Hypothalamus (tissue), 51 donors: Measurements from ENCODE around the gene KSR1.
A peak's percentile ranks its signal among the peaks of the same experiment; 100 is the strongest.
"Not testable (repeated sequence)": the region's sequence is repeated elsewhere in the genome, so short reads cannot be mapped to it uniquely, and the experiment has no call there.

ENCODE experiments used
- DNase-seq, 51 donors: peaks; one replicate each; lab custom pipeline; 2025; lab: John Stamatoyannopoulos, UW

The KSR1 gene

GRCh38 chr17:27425991-27426390, 30.3 kb upstream of the KSR1 start:
- DNase-seq: no peak

- not testable (repeated sequence) for DNase-seq
Observed at GRCh38 chr17:27426471-27426870, 29.8 kb upstream of the KSR1 start.

GRCh38 chr17:27427166-27427862, 28.9 kb upstream of the KSR1 start:
- not testable (repeated sequence) for DNase-seq

GRCh38 chr17:27428781-27429505, 27.3 kb upstream of the KSR1 start:
- no peak for DNase-seq

- DNase-seq: no peak
Observed at GRCh38 chr17:27429666-27430382, 26.4 kb upstream of the KSR1 start.

- DNase-seq: no peak
Observed at GRCh38 chr17:27430383-27430840, 25.8 kb upstream of the KSR1 start.

GRCh38 chr17:27430882-27431491, 25.3 kb upstream of the KSR1 start:
- peak in 15 of 51 donors; percentile 1 to 19 (median 9) for DNase-seq

GRCh38 chr17:27433521-27433920, 22.7 kb upstream of the KSR1 start:
- DNase-seq: no peak

- not testable (repeated sequence) for DNase-seq
Observed at GRCh38 chr17:27435431-27436070, 20.7 kb upstream of the KSR1 start.

GRCh38 chr17:27438348-27438998, 17.8 kb upstream of the KSR1 start:
- DNase-seq: peak in 1 of 51 donors; percentile 28

- DNase-seq: no peak
Observed at GRCh38 chr17:27439342-27439741, 16.9 kb upstream of the KSR1 start.

GRCh38 chr17:27442702-27443101, 13.5 kb upstream of the KSR1 start:
- no peak for DNase-seq

- DNase-seq: no peak
Observed at GRCh38 chr17:27443491-27443890, 12.8 kb upstream of the KSR1 start.

- no peak for DNase-seq
Observed at GRCh38 chr17:27445971-27446370, 10.3 kb upstream of the KSR1 start.

GRCh38 chr17:27446569-27447301, 9.5 kb upstream of the KSR1 start:
- DNase-seq: no peak

GRCh38 chr17:27448534-27448933, 7.7 kb upstream of the KSR1 start:
- not testable (repeated sequence) for DNase-seq

GRCh38 chr17:27449541-27449940, 6.7 kb upstream of the KSR1 start:
- DNase-seq: no peak

GRCh38 chr17:27449988-27450387, 6.3 kb upstream of the KSR1 start:
- DNase-seq: no peak

GRCh38 chr17:27450416-27450815, 5.8 kb upstream of the KSR1 start:
- no peak for DNase-seq
